ENCODE data around the gene TARS2. TPM values are rescaled to one million over a fixed set of nuclear protein-coding genes. Genes with fewer than 3 reads are reported as not detected.

TARS2 gene
- total and polyA plus RNA-seq, 2 of the 13 experiments (the other 11 are each of a cell fraction or from before 2014, with no cell fraction given): 21.3 to 22.8 TPM

- TF ChIP-seq ZNF704 (CRISPR knock-in tag; IDR thresholded peaks at IDR 0.05; ENCODE audit: borderline replicate concordance) (0 out of 2 replicates have a peak, but pooled peaks have one; percentile 21), ZNF143 (CRISPR knock-in tag; IDR thresholded peaks at IDR 0.05) (no peak), ZNF772 (CRISPR knock-in tag; IDR thresholded peaks at IDR 0.05) (peak; percentile 77), ZNF740 (CRISPR knock-in tag; IDR thresholded peaks at IDR 0.05) (peak; percentile 84), E2F1 (CRISPR knock-in tag; IDR thresholded peaks at IDR 0.05) (no peak), ZNF775 (CRISPR knock-in tag; IDR thresholded peaks at IDR 0.05; ENCODE audit: borderline replicate concordance) (no peak), EED (CRISPR knock-in tag; IDR thresholded peaks at IDR 0.05) (no peak), ZBTB21 (CRISPR knock-in tag; IDR thresholded peaks at IDR 0.05) (no peak), KLF6 (CRISPR knock-in tag; IDR thresholded peaks at IDR 0.05) (peak; percentile 88), CREM (IDR thresholded peaks at IDR 0.05) (peak; percentile 87), CREM (CRISPR knock-in tag; IDR thresholded peaks at IDR 0.05) (no peak), ZSCAN9 (CRISPR knock-in tag; IDR thresholded peaks at IDR 0.05; ENCODE audit: borderline replicate concordance) (peak; percentile 60; the same call in 1 of the 2 replicates), FOXA3 (CRISPR knock-in tag; IDR thresholded peaks at IDR 0.05) (peak; percentile 67), TBP (CRISPR knock-in tag; IDR thresholded peaks at IDR 0.05) (no peak), ERF (CRISPR knock-in tag; IDR thresholded peaks at IDR 0.05) (peak; percentile 76), ZBTB2 (CRISPR knock-in tag; IDR thresholded peaks at IDR 0.05; ENCODE audit: low read depth) (0 out of 2 replicates have a peak, but pooled peaks have one; percentile 55), CEBPG (CRISPR knock-in tag; IDR thresholded peaks at IDR 0.05) (peak; percentile 47; the same call in 1 of the 2 replicates), SMAD9 (CRISPR knock-in tag; IDR thresholded peaks at IDR 0.05) (0 out of 2 replicates have a peak, but pooled peaks have one; percentile 42), ZNF678 (CRISPR knock-in tag; IDR thresholded peaks at IDR 0.05) (no peak), ONECUT2 (CRISPR knock-in tag; IDR thresholded peaks at IDR 0.05) (no peak), SNAPC2 (CRISPR knock-in tag; IDR thresholded peaks at IDR 0.05) (no peak), RNF219 (CRISPR knock-in tag; IDR thresholded peaks at IDR 0.05) (no peak), HIVEP1 (CRISPR knock-in tag; IDR thresholded peaks at IDR 0.05) (peak; percentile 59), TFDP2 (CRISPR knock-in tag; IDR thresholded peaks at IDR 0.05) (peak; percentile 64; the same call in 1 of the 2 replicates)
Observed at GRCh38 chr1:150486966-150487762, at the start of gene TARS2 (continued).
